ENCODE measurements around the gene SORCS1.

- TF ChIP-seq POLR2AphosphoS5 (IDR thresholded peaks at IDR 0.05; ENCODE audit: borderline replicate concordance, low read depth, low read length), result no peak
- TF ChIP-seq EZH2 (IDR thresholded peaks at IDR 0.05), result no peak
Measured at GRCh38 chr10:106958589-106959361, 205.7 kb downstream of the SORCS1 start.
